Activated CD4-positive, alpha-beta T cell treated with anti-CD3 and anti-CD28 coated beads for 1 hour (primary cell): ENCODE measurements around the gene ASIC4.

Experiments
- DNase-seq: peaks from one replicate; pipeline ENCODE4 v3.0.0-alpha.2; 2020

Gene ASIC4

GRCh38 chr2:219516888-219517287, 2.6 kb downstream of the ASIC4 start:
- DNase-seq, result no peak

GRCh38 chr2:219517954-219518778, 3.9 kb downstream of the ASIC4 start:
- no peak for DNase-seq

- DNase-seq, result no peak
Observed at GRCh38 chr2:219519526-219519916, 5.2 kb downstream of the ASIC4 start.

GRCh38 chr2:219520079-219520478, 5.8 kb downstream of the ASIC4 start:
- DNase-seq, result no peak

GRCh38 chr2:219521066-219521880, 7.0 kb downstream of the ASIC4 start:
- DNase-seq, result no peak

- no peak for DNase-seq
Observed at GRCh38 chr2:219522111-219523030, 8.1 kb downstream of the ASIC4 start.

GRCh38 chr2:219523031-219523671, 8.9 kb downstream of the ASIC4 start:
- no peak for DNase-seq

- DNase-seq, result no peak
Observed at GRCh38 chr2:219524817-219525216, 10.5 kb downstream of the ASIC4 start.

- DNase-seq, result no peak
Observed at GRCh38 chr2:219525533-219526232, 11.4 kb downstream of the ASIC4 start.

- DNase-seq, result no peak
Observed at GRCh38 chr2:219526320-219527075, 12.2 kb downstream of the ASIC4 start.

- no peak for DNase-seq
Observed at GRCh38 chr2:219527076-219527394, 12.8 kb downstream of the ASIC4 start.

- no peak for DNase-seq
Observed at GRCh38 chr2:219527472-219527871, 13.2 kb downstream of the ASIC4 start.

- peak; percentile 79 for DNase-seq
Observed at GRCh38 chr2:219530048-219530963, 16.0 kb downstream of the ASIC4 start.

GRCh38 chr2:219531639-219532377, 17.5 kb downstream of the ASIC4 start:
- DNase-seq, result no peak

GRCh38 chr2:219532378-219532649, 18.0 kb downstream of the ASIC4 start:
- DNase-seq, result no peak

GRCh38 chr2:219533930-219534661, 19.8 kb downstream of the ASIC4 start:
- no peak for DNase-seq

GRCh38 chr2:219536425-219536824, 22.1 kb downstream of the ASIC4 start:
- no peak for DNase-seq

GRCh38 chr2:219536967-219537366, 22.7 kb downstream of the ASIC4 start:
- no peak for DNase-seq
